HG03432 (cell line): ENCODE data around the gene SUGCT.

Experiments
- ATAC-seq: cut with Tn5 transposase; IDR thresholded peaks from one replicate; pipeline ENCODE4 v1.9.1; 2021; ENCODE audit warnings: mild to moderate bottlenecking, moderate library complexity; ENCODE audit not compliant: unreplicated experiment

The SUGCT gene

GRCh38 chr7:40843338-40843985, 708.7 kb downstream of the SUGCT start:
- no peak for ATAC-seq

- no peak for ATAC-seq
Observed at GRCh38 chr7:40845943-40846342, 711.1 kb downstream of the SUGCT start.

- ATAC-seq: no peak
Observed at GRCh38 chr7:40847921-40848320, 713.1 kb downstream of the SUGCT start.

GRCh38 chr7:40848541-40849221, 713.9 kb downstream of the SUGCT start:
- ATAC-seq: no peak

GRCh38 chr7:40850017-40850416, 715.2 kb downstream of the SUGCT start:
- no peak for ATAC-seq

- ATAC-seq: no peak
Observed at GRCh38 chr7:40851001-40851400, 716.2 kb downstream of the SUGCT start.

- ATAC-seq: no peak
Observed at GRCh38 chr7:40859076-40859475, 724.3 kb downstream of the SUGCT start.

- no peak for ATAC-seq
Observed at GRCh38 chr7:40859965-40860543, 725.2 kb downstream of the SUGCT start.

- no peak for ATAC-seq
Observed at GRCh38 chr7:40865441-40866233, 730.8 kb downstream of the SUGCT start.

- ATAC-seq: no peak
Observed at GRCh38 chr7:40866601-40867000, 731.8 kb downstream of the SUGCT start.

- no peak for ATAC-seq
Observed at GRCh38 chr7:40870108-40870507, 735.3 kb downstream of the SUGCT start.

- no peak for ATAC-seq
Observed at GRCh38 chr7:40873248-40873647, 738.4 kb downstream of the SUGCT start.

- no peak for ATAC-seq
Observed at GRCh38 chr7:40874756-40875155, 740.0 kb downstream of the SUGCT start.

GRCh38 chr7:40876601-40877000, 741.8 kb downstream of the SUGCT start:
- ATAC-seq: no peak

GRCh38 chr7:40879941-40880543, 745.2 kb downstream of the SUGCT start:
- ATAC-seq: no peak

- ATAC-seq: no peak
Observed at GRCh38 chr7:40880581-40880980, 745.8 kb downstream of the SUGCT start.

- no peak for ATAC-seq
Observed at GRCh38 chr7:40881405-40881926, 746.7 kb downstream of the SUGCT start.

- no peak for ATAC-seq
Observed at GRCh38 chr7:40882071-40882658, 747.4 kb downstream of the SUGCT start.

- ATAC-seq: no peak
Observed at GRCh38 chr7:40883826-40884225, 749.0 kb downstream of the SUGCT start.

GRCh38 chr7:40884241-40884640, 749.4 kb downstream of the SUGCT start:
- ATAC-seq: no peak

- ATAC-seq: no peak
Observed at GRCh38 chr7:40885503-40885902, 750.7 kb downstream of the SUGCT start.
